GM12878 (cell line): ENCODE results near the gene ADGRB2. TPM values are rescaled to one million over a fixed set of nuclear protein-coding genes. Genes with fewer than 3 reads are reported as not detected.

ENCODE experiments used
- ATAC-seq: fragments of 200-7000 bp; cut with Tn5 transposase; 3 replicates; pipeline ENCODE4 v1.9.1; 2020; ENCODE audit warnings: mild to moderate bottlenecking, moderate library complexity
- BruUV-seq: library from RNA; stranded (reverse); fragments of 400-500 nt; replicated peaks from 2 replicates; lab custom pipeline; 2021; lab: Mats Ljungman, UMichigan
- CTCF ChIA-PET: fragments of 300-600 bp; sonication (Branson Sonifier 250); formaldehyde crosslinking; extraction: SDS; loops from one replicate; lab custom pipeline; 2021; ENCODE audit warnings: inconsistent platforms; lab: Yijun Ruan, JAX
- POLR2A ChIA-PET: fragments of 350-600 bp; formaldehyde crosslinking; extraction: SDS; loops from one replicate; lab custom pipeline; 2021; ENCODE audit warnings: inconsistent platforms; lab: Charles Lee
- RAD21 ChIA-PET: fragments of 300-600 bp; sonication (Branson Sonifier 250); formaldehyde crosslinking; loops from one replicate; lab custom pipeline; 2023; ENCODE audit warnings: antibody characterized with exemption; ENCODE audit not compliant: unreplicated experiment; lab: Charles Lee
- SMC1A ChIA-PET: fragments of 300-600 bp; sonication (Branson Sonifier 250); formaldehyde crosslinking; loops from one replicate; lab custom pipeline; 2023; ENCODE audit not compliant: unreplicated experiment, uncharacterized antibody; lab: Charles Lee
- DNase-seq: peaks from one replicate; pipeline ENCODE4 v3.0.0-alpha.2; 2011; ENCODE audit warnings: low read depth, low spot score
- FAIRE-seq: peaks from 3 replicates; lab custom pipeline; 2011; peaks lifted over from hg19 to GRCh38; lab: Jason Lieb, UNC
- H2AFZ ChIP-seq: 2 replicates; pipeline ENCODE4 v1.6.0; 2011; ENCODE audit warnings: low read depth, low read length, control low read depth; ENCODE audit not compliant: control insufficient read depth
- H3K27ac ChIP-seq: 2 replicates; pipeline ENCODE4 v1.5.1; 2011; ENCODE audit warnings: control low read depth; ENCODE audit not compliant: control insufficient read depth, insufficient read depth
- H3K27me3 ChIP-seq, 2 experiments: replicated peaks in 1 of 2; 2 replicates each; pipeline versions ENCODE4 v1.6.0 to v1.6.1; 2011; ENCODE audit warnings: low read length in 1 of 2; ENCODE audit not compliant: control insufficient read depth in 2 of 2, insufficient read depth in 2 of 2
- H3K36me3 ChIP-seq, 2 experiments: 2 replicates each; pipeline ENCODE4 v1.5.1; 2011; ENCODE audit warnings: low read length in 1 of 2; ENCODE audit not compliant: control insufficient read depth in 2 of 2, insufficient read depth in 2 of 2
- H3K4me1 ChIP-seq: 2 replicates; pipeline ENCODE4 v1.6.1; 2011; ENCODE audit warnings: mild to moderate bottlenecking, low read length, moderate library complexity, mixed read lengths; ENCODE audit not compliant: control insufficient read depth, insufficient read depth
- H3K4me2 ChIP-seq: 2 replicates; pipeline ENCODE4 v1.6.0; 2011; ENCODE audit warnings: control low read depth; ENCODE audit not compliant: control insufficient read depth, insufficient read depth
- H3K4me3 ChIP-seq: fragments of 200-600 bp; sonication (generic); 2 replicates; pipeline ENCODE4 v1.5.1; 2016
- H3K79me2 ChIP-seq: 2 replicates; pipeline ENCODE4 v1.6.0; 2011; ENCODE audit warnings: low read length; ENCODE audit not compliant: control insufficient read depth, insufficient read depth
- H3K9ac ChIP-seq: 2 replicates; pipeline ENCODE4 v1.8.0; 2011; ENCODE audit warnings: low read length, control low read depth, mixed read lengths; ENCODE audit not compliant: control insufficient read depth, insufficient read depth
- H3K9me3 ChIP-seq: replicated peaks from 3 replicates; pipeline ENCODE4 v1.5.1; 2011; ENCODE audit warnings: mild to moderate bottlenecking, low read length; ENCODE audit not compliant: control insufficient read depth, insufficient read depth
- H4K20me1 ChIP-seq: 2 replicates; pipeline ENCODE4 v1.6.0; 2011; ENCODE audit not compliant: control insufficient read depth, insufficient read depth
- CBX3 ChIP-seq: fragments of 200-600 bp; sonication (generic); IDR thresholded peaks from 2 replicates; pipeline ENCODE4 v1.6.1; 2016; ENCODE audit warnings: low read depth, borderline replicate concordance
- CBX5 ChIP-seq: sonication (generic); IDR thresholded peaks from 2 replicates; pipeline ENCODE4 v1.6.1; 2016; ENCODE audit warnings: low read depth, moderate library complexity, mild to moderate bottlenecking, inconsistent platforms
- CTCF ChIP-seq, 3 experiments: IDR thresholded peaks in 2 of 3; conservative IDR thresholded peaks in 1 of 3; 2 replicates each; pipeline ENCODE4 v1.5.1; 2011; ENCODE audit warnings: low read depth in 3 of 3, low read length in 3 of 3, mild to moderate bottlenecking in 3 of 3, control low read depth in 2 of 3, moderate library complexity in 2 of 3, inconsistent platforms in 1 of 3, mixed read lengths in 1 of 3; ENCODE audit not compliant: control insufficient read depth in 2 of 3, insufficient read depth in 1 of 3; ENCODE audit errors: extremely low read depth in 1 of 3
- E2F8 ChIP-seq: fragments of 450-650 bp; IDR thresholded peaks from 2 replicates; pipeline ENCODE4 v1.6.1; 2018; ENCODE audit warnings: mild to moderate bottlenecking, low read depth, moderate library complexity; ENCODE audit not compliant: partially characterized antibody
- E4F1 ChIP-seq: fragments of 450-650 bp; IDR thresholded peaks from 2 replicates; pipeline ENCODE4 v1.6.1; 2018; ENCODE audit warnings: borderline replicate concordance, mild to moderate bottlenecking; ENCODE audit not compliant: partially characterized antibody
- EGR1 ChIP-seq, 2 experiments: IDR thresholded peaks; 1 replicate in 1 of 2; 2 replicates in 1 of 2; pipeline ENCODE4 v1.6.1; 2011 to 2012; ENCODE audit warnings: low read depth in 2 of 2, low read length in 2 of 2, borderline replicate concordance in 1 of 2, mild to moderate bottlenecking in 1 of 2, moderate library complexity in 1 of 2
- HCFC1 ChIP-seq: fragments of 150-350 bp; IDR thresholded peaks from 2 replicates; pipeline ENCODE4 v1.6.1; 2014; ENCODE audit warnings: low read length
- HDAC6 ChIP-seq: fragments of 200-600 bp; sonication (generic); IDR thresholded peaks from one replicate; pipeline ENCODE4 v1.8.0; 2017; ENCODE audit warnings: antibody characterized with exemption; ENCODE audit not compliant: unreplicated experiment
- KDM1A ChIP-seq: fragments of 200-600 bp; sonication (generic); IDR thresholded peaks from 2 replicates; pipeline ENCODE4 v1.6.1; 2016; ENCODE audit warnings: borderline replicate concordance
- NFYB ChIP-seq: IDR thresholded peaks from 2 replicates; pipeline ENCODE4 v1.6.1; 2011; ENCODE audit warnings: low read depth, mild to moderate bottlenecking, low read length, improper control_type of control experiment, moderate library complexity; ENCODE audit not compliant: insufficient read depth
- RELA ChIP-seq: fragments of 450-650 bp; IDR thresholded peaks from 2 replicates; pipeline ENCODE4 v1.8.0; 2014; ENCODE audit warnings: borderline replicate concordance; ENCODE audit not compliant: partially characterized antibody
- SMARCA5 ChIP-seq: fragments of 450-650 bp; IDR thresholded peaks from 2 replicates; pipeline ENCODE4 v1.6.1; 2017; ENCODE audit warnings: mild to moderate bottlenecking
- SP1 ChIP-seq: IDR thresholded peaks from one replicate; pipeline ENCODE4 v1.6.1; 2011; ENCODE audit warnings: low read depth, low read length
- SUZ12 ChIP-seq: fragments of 200-600 bp; sonication (generic); IDR thresholded peaks from one replicate; pipeline ENCODE4 v1.6.1; 2018; ENCODE audit warnings: antibody characterized with exemption, mild to moderate bottlenecking; ENCODE audit not compliant: unreplicated experiment
- TAF1 ChIP-seq: IDR thresholded peaks from 2 replicates; pipeline ENCODE4 v1.6.1; 2011; ENCODE audit warnings: mild to moderate bottlenecking, low read depth, low read length, borderline replicate concordance
- ZNF622 ChIP-seq: fragments of 450-650 bp; IDR thresholded peaks from 2 replicates; pipeline ENCODE4 v1.6.1; 2017; ENCODE audit warnings: mild to moderate bottlenecking, inconsistent platforms
- WGBS: methylation state at CpG from one replicate; pipeline ENCODE4 v1.1.6; 2016; ENCODE audit warnings: low lambda C conversion rate; ENCODE audit not compliant: insufficient replicate concordance, insufficient coverage; ENCODE audit errors: missing lambda C conversion rate; 5-methylcytosine and 5-hydroxymethylcytosine counted together
- in situ Hi-C: fragments of 300-500 bp; cut with MboI; formaldehyde crosslinking; loops from 9 replicates; pipeline ENCODE4 v1.14.3; 2018; ENCODE audit warnings: mixed read lengths
- intact Hi-C: fragments of 100-400 bp; cut with micrococcal nuclease; formaldehyde crosslinking; loops from one replicate; pipeline ENCODE4 v1.14.2; 2022; ENCODE audit not compliant: unreplicated experiment
- polyA plus RNA-seq, 11 experiments: library from polyadenylated mRNA; depleted of rRNA in 4 of 11; unstranded in 6 of 11; stranded (reverse) in 5 of 11; fragments of >200 nt; fragmentation: Nextera tagmentation in 4 of 11; fragmentation: Illumina TruSeq in 1 of 11; extraction: Ambion mirVana in 4 of 11; extraction: Trizol in 1 of 11; gene quantifications; 1 replicate in 1 of 11; 2 replicates in 10 of 11; pipeline versions ENCODE4 v1.2.1 to v1.2.3, GENCODE V29; 2011 to 2016; ENCODE audit warnings: inconsistent platforms in 2 of 11, missing spikeins in 2 of 11, low read depth in 1 of 11
- total RNA-seq, 4 experiments: library from RNA; depleted of rRNA in 3 of 4; stranded (reverse); fragments of >200 nt in 3 of 4; fragmentation: Illumina TruSeq in 1 of 4; extraction: Trizol in 1 of 4; gene quantifications; 2 replicates each; pipeline versions ENCODE4 v1.2.1 to v1.2.3, GENCODE V29; 2013 to 2021

Gene ADGRB2
- total and polyA plus RNA-seq, 10 of the 15 experiments (the other 5 are each of a cell fraction or from before 2014, with no cell fraction given), result 0.11 to 0.33 (median 0.18) TPM; not detected in 4

- ChIA-PET RAD21 (no interaction called here), CTCF (interaction anchor here (0.8 to 1.4 kb wide), 3 partner anchors 13 to 97 kb away, joined by 3 read pairs; partner anchors contain the start of gene COL16A1), SMC1A (interaction anchor here (1.3 kb wide), 1 partner anchor 13 kb away, joined by 3 read pairs; the partner anchor contains the start of gene COL16A1), POLR2A (no interaction called here)
- no peaks in the 10 kb centered on the region for H3K9me3 ChIP-seq
- no peak overlapping the region for H2AFZ ChIP-seq
- no TSS peak for BruUV-seq
- H3K9ac ChIP-seq, result no peak overlapping the region
- H3K27me3 ChIP-seq, result no peaks in the 10 kb centered on the region; a peak in 1 of 4 replicates
- H3K4me3 ChIP-seq, result no peak overlapping the region
- no peak overlapping the region for H3K27ac ChIP-seq
- in situ Hi-C loops, result no loop called here
- FAIRE-seq (no peak), ATAC-seq (no peak), DNase-seq (no peak)
- intact Hi-C loops, result no loop called here
- H4K20me1 ChIP-seq, result no peaks in the 10 kb centered on the region
- whole genome bisulfite sequencing, result 36% methylated on average over 10 of the region's 10 CpGs
- no peak overlapping the region for H3K4me2 ChIP-seq
- H3K79me2 ChIP-seq, result no peaks in the 10 kb centered on the region
- peaks cover 3% of the 10 kb centered on the region; the same call in 1 of the 2 replicates for H3K4me1 ChIP-seq
- no peaks in the 10 kb centered on the region for H3K36me3 ChIP-seq
- TF ChIP-seq E2F8 (no peak), ZNF622 (no peak), KDM1A (no peak), EGR1 (IDR thresholded peaks at IDR 0.05; ENCODE audit: borderline replicate concordance in 1 of 2, low read depth in 2 of 2, low read length in 2 of 2) (no peak), RELA (no peak), HDAC6 (no peak), HCFC1 (no peak), E4F1 (no peak), SMARCA5 (no peak), SP1 (no peak), CTCF (IDR thresholded peaks at IDR 0.05 in 2 of 3, conservative IDR thresholded peaks at IDR 0.05 in 1 of 3; ENCODE audit: control insufficient read depth in 2 of 3, extremely low read depth in 1 of 3, insufficient read depth in 1 of 3, low read depth in 3 of 3, low read length in 3 of 3) (no peak), TAF1 (no peak), CBX3 (no peak), SUZ12 (no peak), NFYB (no peak), CBX5 (no peak)
Measured at GRCh38 chr1:31690921-31691320, 73.2 kb downstream of the ADGRB2 start.
